OCI-LY7 (cell line): ENCODE results near the gene JAK1. TPM values are rescaled to one million over a fixed set of nuclear protein-coding genes. Genes with fewer than 3 reads are reported as not detected.

ENCODE experiments used
- BruUV-seq: library from RNA; stranded (reverse); fragments of 400-500 nt; replicated peaks from 2 replicates; lab custom pipeline; 2021; lab: Mats Ljungman, UMichigan
- CTCF ChIA-PET: fragments of 300-600 bp; sonication (Branson Sonifier 250); formaldehyde crosslinking; loops from one replicate; lab custom pipeline; 2022; ENCODE audit warnings: antibody characterized with exemption; ENCODE audit not compliant: unreplicated experiment; lab: Charles Lee
- POLR2A ChIA-PET: fragments of 300-600 bp; sonication (Branson Sonifier 250); formaldehyde crosslinking; loops from one replicate; lab custom pipeline; 2022; ENCODE audit warnings: antibody characterized with exemption; lab: Charles Lee
- DNase-seq: peaks from one replicate; pipeline ENCODE4 v3.0.0-alpha.2; 2015; ENCODE audit warnings: low spot score
- H2AFZ ChIP-seq: fragments of 200-600 bp; sonication (generic), shearing (Covaris generic); 2 replicates; pipeline ENCODE4 v1.6.1; 2014; ENCODE audit warnings: mild to moderate bottlenecking, antibody characterized with exemption, low read length, moderate library complexity
- H3K27ac ChIP-seq: fragments of 200-600 bp; sonication (generic); 2 replicates; pipeline ENCODE4 v1.5.1; 2014; ENCODE audit warnings: mixed run types, low read depth, mild to moderate bottlenecking, moderate library complexity, low read length, inconsistent platforms; ENCODE audit not compliant: poor library complexity, severe bottlenecking
- H3K36me3 ChIP-seq: fragments of 200-600 bp; sonication (generic); 2 replicates; pipeline ENCODE4 v1.6.1; 2014; ENCODE audit warnings: mild to moderate bottlenecking, antibody characterized with exemption, low read length, moderate library complexity, mixed read lengths; ENCODE audit not compliant: insufficient read depth
- H3K4me1 ChIP-seq: fragments of 200-600 bp; sonication (generic); 2 replicates; pipeline ENCODE4 v1.5.1; 2014; ENCODE audit warnings: mild to moderate bottlenecking, low read length; ENCODE audit not compliant: insufficient read depth, poor library complexity, severe bottlenecking
- H3K4me2 ChIP-seq: fragments of 200-600 bp; sonication (generic); 2 replicates; pipeline ENCODE4 v1.6.1; 2014; ENCODE audit warnings: mild to moderate bottlenecking, low read length
- H3K4me3 ChIP-seq: fragments of 200-600 bp; sonication (generic); 2 replicates; pipeline ENCODE4 v1.5.1; 2014; ENCODE audit warnings: mild to moderate bottlenecking, low read depth, low read length; ENCODE audit not compliant: poor library complexity, severe bottlenecking
- H3K79me2 ChIP-seq: fragments of 200-600 bp; sonication (generic); 2 replicates; pipeline ENCODE4 v1.6.1; 2016; ENCODE audit warnings: low read depth, mild to moderate bottlenecking, low read length, moderate library complexity, mixed read lengths; ENCODE audit not compliant: insufficient read depth
- H3K9me2 ChIP-seq: fragments of 200-600 bp; sonication (generic); 2 replicates; pipeline ENCODE4 v1.6.1; 2016; ENCODE audit warnings: mild to moderate bottlenecking, low read length, mixed read lengths; ENCODE audit not compliant: insufficient read depth
- H3K9me3 ChIP-seq: fragments of 200-600 bp; sonication (generic); 2 replicates; pipeline ENCODE4 v1.6.1; 2014; ENCODE audit warnings: mild to moderate bottlenecking, mixed run types, low read length, mixed read lengths
- H4K20me1 ChIP-seq: fragments of 200-600 bp; sonication (generic); 2 replicates; pipeline ENCODE4 v1.6.1; 2014; ENCODE audit warnings: mild to moderate bottlenecking, antibody characterized with exemption, low read length, moderate library complexity, mixed read lengths; ENCODE audit not compliant: insufficient read depth
- CTCF ChIP-seq: fragments of 200-600 bp; sonication (generic); conservative IDR thresholded peaks from 2 replicates; pipeline ENCODE4 v1.5.1; 2014; ENCODE audit warnings: mild to moderate bottlenecking, antibody characterized with exemption, low read length, moderate library complexity, mixed read lengths
- EZH2phosphoT487 ChIP-seq: fragments of 200-600 bp; sonication (generic); IDR thresholded peaks from 2 replicates; pipeline ENCODE4 v1.6.1; 2018; ENCODE audit warnings: low read depth, borderline replicate concordance, mild to moderate bottlenecking, mixed run types, antibody characterized with exemption, low read length, moderate library complexity, mixed read lengths
- intact Hi-C: fragments of 100-400 bp; cut with micrococcal nuclease; formaldehyde crosslinking; loops from one replicate; pipeline ENCODE4 v1.10.0; 2022; ENCODE audit not compliant: unreplicated experiment
- total RNA-seq, 2 experiments: library from RNA; depleted of rRNA in 1 of 2; stranded (reverse); fragments of >200 nt in 1 of 2; shearing (Covaris generic) in 1 of 2; gene quantifications; 2 replicates each; pipeline ENCODE4 v1.2.3, GENCODE V29; 2014 to 2022

The JAK1 gene
- total RNA-seq, 2 experiments from 2014 or later = 72.6 to 86.8 TPM

- H4K20me1 ChIP-seq = no peaks in the 10 kb centered on the region
- DNase-seq = no peak
- no peaks in the 10 kb centered on the region for H3K4me1 ChIP-seq
- no peak for TF ChIP-seq EZH2phosphoT487
- no peak for TF ChIP-seq CTCF
- no TSS peak for BruUV-seq
- POLR2A ChIA-PET = interaction anchor here (2.2 kb wide), 1 partner anchor 10 kb away, joined by 9 read pairs; no protein-coding TSS in a partner anchor
- H2AFZ ChIP-seq = no peak overlapping the region
- H3K36me3 ChIP-seq = peaks cover 91% of the 10 kb centered on the region
- no peak overlapping the region for H3K4me2 ChIP-seq
- no peak overlapping the region for H3K27ac ChIP-seq
- no peaks in the 10 kb centered on the region for H3K9me3 ChIP-seq
- intact Hi-C loops = no loop called here
- CTCF ChIA-PET = interaction anchor here (0.6 kb wide), 1 partner anchor 168 kb away, joined by 3 read pairs; no protein-coding TSS in a partner anchor
- H3K79me2 ChIP-seq = no peaks in the 10 kb centered on the region
- no peak overlapping the region for H3K4me3 ChIP-seq
- no peaks in the 10 kb centered on the region for H3K9me2 ChIP-seq
Measured at GRCh38 chr1:64875606-64876005, 90.7 kb downstream of the JAK1 start.

- H3K9me3 ChIP-seq = no peaks in the 10 kb centered on the region
- BruUV-seq = no TSS peak
- H3K4me1 ChIP-seq = no peaks in the 10 kb centered on the region
- no peaks in the 10 kb centered on the region for H3K9me2 ChIP-seq
- TF ChIP-seq EZH2phosphoT487 = no peak
- TF ChIP-seq CTCF = no peak
- H3K79me2 ChIP-seq = no peaks in the 10 kb centered on the region
- H3K36me3 ChIP-seq = peaks cover 91% of the 10 kb centered on the region
- no peak for DNase-seq
- H3K4me3 ChIP-seq = no peak overlapping the region
- POLR2A ChIA-PET = interaction anchor here (2.2 kb wide), 1 partner anchor 10 kb away, joined by 9 read pairs; no protein-coding TSS in a partner anchor
- no peak overlapping the region for H3K27ac ChIP-seq
- intact Hi-C loops = no loop called here
- no peak overlapping the region for H2AFZ ChIP-seq
- H4K20me1 ChIP-seq = no peaks in the 10 kb centered on the region
- CTCF ChIA-PET = no interaction called here
- no peak overlapping the region for H3K4me2 ChIP-seq
Measured at GRCh38 chr1:64875101-64875500, 91.2 kb downstream of the JAK1 start.

GRCh38 chr1:64874666-64875065 lies 91.7 kb downstream of the JAK1 start:
- Histone ChIP-seq H2AFZ (no peak overlapping the region), H3K36me3 (peaks cover 95% of the 10 kb centered on the region), H4K20me1 (no peaks in the 10 kb centered on the region), H3K27ac (no peak overlapping the region), H3K4me3 (no peak overlapping the region), H3K79me2 (no peaks in the 10 kb centered on the region), H3K4me2 (no peak overlapping the region), H3K9me2 (no peaks in the 10 kb centered on the region), H3K4me1 (no peaks in the 10 kb centered on the region), H3K9me3 (no peaks in the 10 kb centered on the region)
- intact Hi-C loops = no loop called here
- ChIA-PET POLR2A (interaction anchor here (1.1 to 2.2 kb wide), 2 partner anchors 9 to 25 kb away, joined by 3 to 9 read pairs; no protein-coding TSS in a partner anchor), CTCF (no interaction called here)
- BruUV-seq = no TSS peak
- no peak for DNase-seq
- TF ChIP-seq CTCF (no peak), EZH2phosphoT487 (no peak)
